ENCODE measurements around the gene PIK3C3.

PIK3C3 gene

GRCh38 chr18:41954827-41955613 lies at the start of gene PIK3C3:
Gene PIK3C3 (plus strand): TSS chr18:41955234. CDS start chr18:41955292, 58 bp downstream.
- peak; percentile 82 to 96 for DNase-seq

- DNase-seq: no peak
Observed at GRCh38 chr18:41905786-41906527, 49.1 kb upstream of the PIK3C3 start.

GRCh38 chr18:41906528-41907146 lies 48.4 kb upstream of the PIK3C3 start:
- DNase-seq: no peak

- no peak for DNase-seq
Observed at GRCh38 chr18:41917181-41917580, 37.9 kb upstream of the PIK3C3 start.

GRCh38 chr18:41921770-41922169 lies 33.3 kb upstream of the PIK3C3 start:
- no peak for DNase-seq

GRCh38 chr18:41922176-41922575 lies 32.9 kb upstream of the PIK3C3 start:
- DNase-seq: no peak

- DNase-seq: no peak
Observed at GRCh38 chr18:41922841-41923240, 32.2 kb upstream of the PIK3C3 start.

GRCh38 chr18:41923446-41923845 lies 31.6 kb upstream of the PIK3C3 start:
- no peak for DNase-seq

- DNase-seq: no peak
Observed at GRCh38 chr18:41928581-41928980, 26.5 kb upstream of the PIK3C3 start.

- no peak for DNase-seq
Observed at GRCh38 chr18:41932899-41933298, 22.1 kb upstream of the PIK3C3 start.

GRCh38 chr18:41933778-41934177 lies 21.3 kb upstream of the PIK3C3 start:
- DNase-seq: no peak

GRCh38 chr18:41936471-41937134 lies 18.4 kb upstream of the PIK3C3 start:
- no peak for DNase-seq

- DNase-seq: peak in 1 of 2 donors; percentile 33
Observed at GRCh38 chr18:41938445-41938844, 16.6 kb upstream of the PIK3C3 start.

GRCh38 chr18:41939326-41939725 lies 15.7 kb upstream of the PIK3C3 start:
- DNase-seq: no peak

- no peak for DNase-seq
Observed at GRCh38 chr18:41940506-41941215, 14.4 kb upstream of the PIK3C3 start.

GRCh38 chr18:41942254-41942653 lies 12.8 kb upstream of the PIK3C3 start:
- no peak for DNase-seq

GRCh38 chr18:41948544-41949110 lies 6.4 kb upstream of the PIK3C3 start:
- no peak for DNase-seq

- no peak for DNase-seq
Observed at GRCh38 chr18:41949206-41949920, 5.7 kb upstream of the PIK3C3 start.

GRCh38 chr18:41955688-41956087 lies 654 bp downstream of the PIK3C3 start:
- no peak for DNase-seq

GRCh38 chr18:41959045-41959444 lies 4.0 kb downstream of the PIK3C3 start:
- DNase-seq: no peak

- DNase-seq: no peak
Observed at GRCh38 chr18:41965634-41966255, 10.7 kb downstream of the PIK3C3 start.

All from bone marrow (tissue), 2 donors.